Neural progenitor cell (in vitro differentiated cells): ENCODE results near the gene CDC42EP1.

ENCODE experiments used
- CTCF ChIP-seq: fragments of 200-600 bp; sonication (generic); IDR thresholded peaks from 2 replicates; pipeline ENCODE4 v1.5.1; 2017; ENCODE audit warnings: antibody characterized with exemption, mild to moderate bottlenecking
- EZH2 ChIP-seq: fragments of 200-600 bp; sonication (generic); IDR thresholded peaks from 2 replicates; pipeline ENCODE4 v1.6.1; 2017; ENCODE audit warnings: antibody characterized with exemption, mild to moderate bottlenecking, moderate library complexity

DNA sequence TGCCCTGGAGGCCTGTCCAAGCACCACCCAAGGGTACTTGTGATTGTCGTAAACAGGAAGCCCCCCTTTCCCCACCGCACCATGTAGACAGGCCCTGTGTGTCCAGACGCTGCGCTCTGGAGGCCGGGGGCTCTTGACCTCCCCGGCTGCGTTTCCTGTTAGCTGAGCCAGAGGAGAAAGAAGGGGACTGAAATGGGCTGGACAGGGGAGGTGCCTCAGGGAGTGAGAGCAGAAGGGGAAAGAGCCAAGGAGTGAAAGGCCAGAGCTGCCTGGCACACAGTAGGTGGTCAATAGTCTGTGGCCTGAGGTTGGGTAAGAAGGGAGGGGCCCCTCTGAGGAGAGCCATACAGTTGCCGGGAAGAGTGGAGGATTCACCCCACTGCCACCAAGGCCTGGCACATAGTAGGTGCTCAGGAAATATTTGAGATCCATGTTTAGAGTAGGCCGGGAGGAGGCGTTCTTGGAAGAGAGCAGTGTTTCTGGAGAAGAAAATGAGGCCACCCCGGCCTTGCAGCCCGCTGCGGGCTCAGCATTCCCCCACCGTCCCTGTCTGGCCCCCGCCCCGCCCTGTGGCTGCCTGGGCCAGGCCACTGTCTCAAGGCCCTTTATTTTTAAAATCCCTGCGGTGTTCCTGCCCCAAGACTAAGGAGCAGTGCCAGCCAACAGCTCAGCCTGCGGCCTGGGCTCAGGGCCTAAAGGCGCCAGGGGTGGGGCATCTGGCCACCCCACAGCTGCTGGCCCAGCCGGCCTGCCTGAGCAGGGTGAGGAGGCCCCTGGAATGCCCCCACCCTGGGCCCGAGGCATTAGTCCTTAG is 13.6 kb upstream of the CDC42EP1 start:
- no peak for TF ChIP-seq EZH2
- TF ChIP-seq CTCF, result no peak
